ENCODE measurements around the gene FEZ2.

GRCh38 chr2:36541891-36542595 lies 55.9 kb downstream of the FEZ2 start:
- TF ChIP-seq CTCF (IDR thresholded peaks at IDR 0.05): no peak
- no peak for TF ChIP-seq POLR2A (IDR thresholded peaks at IDR 0.05)

Data from testis (tissue), 2 donors.